HG03378 (cell line): Measurements from ENCODE around the gene IL32.
"Not testable (repeated sequence)": the region's sequence is repeated elsewhere in the genome, so short reads cannot be mapped to it uniquely, and the experiment has no call there.

Experiments used
- ATAC-seq: cut with Tn5 transposase; IDR thresholded peaks from one replicate; pipeline ENCODE4 v1.9.1; 2021; ENCODE audit warnings: mild to moderate bottlenecking, moderate library complexity; ENCODE audit not compliant: unreplicated experiment

IL32 gene

DNA sequence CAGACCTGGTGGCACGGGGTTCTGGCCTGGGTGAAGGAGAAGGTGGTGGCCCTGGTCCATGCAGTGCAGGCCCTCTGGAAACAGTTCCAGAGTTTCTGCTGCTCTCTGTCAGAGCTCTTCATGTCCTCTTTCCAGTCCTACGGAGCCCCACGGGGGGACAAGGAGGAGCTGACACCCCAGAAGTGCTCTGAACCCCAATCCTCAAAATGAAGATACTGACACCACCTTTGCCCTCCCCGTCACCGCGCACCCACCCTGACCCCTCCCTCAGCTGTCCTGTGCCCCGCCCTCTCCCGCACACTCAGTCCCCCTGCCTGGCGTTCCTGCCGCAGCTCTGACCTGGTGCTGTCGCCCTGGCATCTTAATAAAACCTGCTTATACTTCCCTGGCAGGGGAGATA lies 3.7 kb downstream of the IL32 start:
- not testable (repeated sequence) for ATAC-seq

DNA sequence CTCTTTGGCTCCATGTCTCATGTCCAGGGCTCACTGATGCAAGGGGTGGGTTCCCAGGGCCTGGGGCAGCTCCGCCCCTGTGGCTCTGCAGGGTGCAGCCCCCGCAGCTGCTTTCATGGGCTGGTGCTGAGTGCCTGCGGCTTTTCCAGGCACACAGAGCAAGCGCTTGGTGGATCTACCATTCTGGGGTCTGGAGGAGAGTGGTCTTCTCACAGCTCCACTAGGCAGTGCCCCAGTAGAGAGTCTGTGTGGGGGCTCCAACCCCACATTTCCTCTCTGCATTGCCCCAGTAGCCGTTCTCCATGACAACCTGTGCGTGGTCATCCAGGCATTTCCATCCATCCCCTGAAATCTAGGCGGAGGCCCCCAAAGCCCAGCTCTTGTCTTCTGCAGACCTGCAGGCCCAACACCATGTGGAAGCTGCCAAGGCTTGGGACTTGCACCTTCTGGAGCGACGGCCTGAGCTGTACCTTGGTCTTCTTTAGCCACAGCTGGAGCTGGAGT lies 5.2 kb downstream of the IL32 start:
- no peak for ATAC-seq

DNA sequence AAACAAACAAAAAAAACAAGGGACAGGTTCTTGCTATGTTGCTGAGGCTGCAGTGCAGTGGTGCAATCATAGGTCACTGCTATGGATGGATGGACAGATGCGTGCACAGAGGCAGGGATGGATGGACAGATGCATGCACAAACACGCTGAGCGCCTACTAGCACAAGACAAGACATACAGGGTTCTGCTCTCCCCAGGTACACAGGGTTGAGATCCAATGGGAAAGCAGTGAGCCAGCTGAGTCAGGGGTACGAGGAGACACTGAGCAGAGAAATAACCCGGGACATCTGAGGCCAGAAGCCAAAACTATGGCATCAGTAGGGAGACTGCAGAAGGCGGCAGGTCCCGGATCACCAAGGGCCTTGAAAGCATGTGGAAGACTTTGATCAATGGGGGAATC lies 6.2 kb downstream of the IL32 start:
- no peak for ATAC-seq

- ATAC-seq: not testable (repeated sequence)
These were observed 6.7 kb downstream of the IL32 start for GRCh38 chr16:3072148-3072547.

GRCh38 chr16:3072576-3073263 lies 7.3 kb downstream of the IL32 start:
- ATAC-seq: not testable (repeated sequence)

DNA sequence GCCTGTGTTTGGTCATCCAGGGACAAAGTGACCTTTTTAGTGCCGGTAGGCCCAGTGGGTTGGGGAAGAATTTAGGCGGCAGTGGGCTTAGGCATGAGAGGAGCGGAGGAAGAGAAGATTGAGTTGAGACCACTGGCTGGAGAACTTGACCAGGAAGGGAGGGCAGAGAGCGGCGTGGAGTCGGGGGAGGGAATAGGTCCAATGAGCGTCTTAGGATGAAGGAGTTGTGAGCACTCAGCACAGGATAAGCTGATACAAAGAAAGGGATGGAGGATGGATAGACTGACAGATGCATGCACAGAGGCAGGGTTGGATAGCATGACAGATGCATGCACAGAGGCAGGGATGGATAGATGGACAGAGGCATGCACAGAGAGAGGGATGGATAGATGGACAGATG lies 8.0 kb downstream of the IL32 start:
- no peak for ATAC-seq

DNA sequence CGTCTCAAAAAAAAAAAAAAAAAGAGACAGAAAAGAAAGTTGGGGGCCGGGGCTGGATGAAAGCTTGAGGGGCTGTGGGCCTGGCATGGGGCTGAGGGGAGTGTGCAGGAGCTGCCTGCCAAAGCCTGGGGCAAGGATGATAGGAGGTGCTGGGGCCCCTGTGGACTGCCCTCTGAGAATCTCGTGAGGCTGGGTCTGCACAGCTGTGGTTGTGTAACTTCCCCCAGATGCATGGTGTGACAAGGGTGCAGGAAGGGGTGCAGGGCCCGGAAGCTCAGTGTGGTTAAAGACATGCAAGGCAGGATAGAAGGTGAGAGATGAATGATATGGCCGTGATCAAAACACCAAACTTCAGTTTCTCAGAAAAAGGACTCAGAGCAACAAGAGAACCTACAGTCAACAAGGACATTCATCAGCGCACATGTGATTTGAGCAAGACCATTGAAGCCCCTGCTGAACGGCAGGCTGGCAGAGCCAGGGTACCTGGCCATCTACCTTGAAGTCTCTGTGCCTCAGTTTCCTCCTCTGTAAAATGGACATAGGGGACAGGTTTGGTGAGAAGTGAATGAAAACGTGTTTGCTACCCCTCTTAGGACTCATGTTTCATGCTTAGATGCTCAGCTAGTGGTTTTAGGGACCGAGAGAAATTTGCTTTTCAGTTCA lies 9.6 kb downstream of the IL32 start:
- ATAC-seq: peak; percentile 60

GRCh38 chr16:3075523-3075915 lies 10.1 kb downstream of the IL32 start:
- no peak for ATAC-seq

DNA sequence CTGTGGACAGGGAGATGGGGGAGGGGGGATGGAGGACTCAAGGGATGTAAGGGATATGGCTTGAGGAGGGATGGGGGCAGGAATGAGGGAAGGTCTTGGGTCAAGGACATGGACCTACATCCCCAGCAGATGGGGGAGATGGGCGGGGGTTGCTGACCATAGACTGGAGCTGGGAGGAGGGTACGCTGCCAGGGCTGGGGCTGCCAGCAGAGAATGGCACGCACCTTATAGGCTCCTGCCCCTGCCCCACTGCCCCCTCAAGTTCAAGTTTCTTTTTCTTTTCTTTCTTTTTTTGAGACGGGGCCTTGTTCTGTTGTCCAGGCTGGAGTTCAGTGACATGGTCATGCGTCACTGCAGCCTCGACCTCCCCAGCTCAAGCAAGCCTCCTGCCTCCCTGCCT lies 10.5 kb downstream of the IL32 start:
- not testable (repeated sequence) for ATAC-seq

DNA sequence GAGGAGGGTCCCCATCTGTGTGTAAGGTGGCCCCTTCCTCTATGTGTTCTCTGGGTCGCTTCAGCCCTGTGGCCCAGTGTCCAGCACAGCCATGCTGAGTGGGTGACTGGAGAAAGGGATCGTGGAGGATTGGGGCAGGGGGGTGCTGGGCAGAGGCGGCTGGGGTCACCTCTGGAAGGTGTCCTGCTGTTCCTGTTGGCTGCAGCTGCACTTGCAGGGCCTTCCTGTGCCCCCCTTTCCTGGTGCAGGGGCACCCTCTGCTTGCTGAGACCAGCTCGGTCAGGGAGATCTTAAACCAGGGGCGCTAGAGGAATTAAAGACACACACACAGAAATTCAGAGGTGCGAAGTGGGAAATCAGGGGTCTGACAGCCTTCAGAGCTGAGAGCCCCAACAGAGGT lies 11.1 kb downstream of the IL32 start:
- no peak for ATAC-seq

- ATAC-seq: no peak
These were observed 14.6 kb downstream of the IL32 start for GRCh38 chr16:3080024-3080423.

DNA sequence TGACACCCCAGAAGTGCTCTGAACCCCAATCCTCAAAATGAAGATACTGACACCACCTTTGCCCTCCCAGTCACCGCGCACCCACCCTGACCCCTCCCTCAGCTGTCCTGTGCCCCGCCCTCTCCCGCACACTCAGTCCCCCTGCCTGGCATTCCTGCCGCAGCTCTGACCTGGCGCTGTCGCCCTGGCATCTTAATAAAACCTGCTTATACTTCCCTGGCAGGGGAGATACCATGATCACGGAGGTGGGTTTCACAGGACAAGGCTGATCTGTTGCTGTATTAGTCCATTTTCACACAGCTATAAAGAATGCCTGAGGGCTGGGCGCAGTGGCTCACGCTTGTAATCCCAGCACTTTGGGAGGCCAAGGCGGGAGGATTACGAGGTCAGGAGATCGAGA lies 16.5 kb downstream of the IL32 start:
- not testable (repeated sequence) for ATAC-seq

DNA sequence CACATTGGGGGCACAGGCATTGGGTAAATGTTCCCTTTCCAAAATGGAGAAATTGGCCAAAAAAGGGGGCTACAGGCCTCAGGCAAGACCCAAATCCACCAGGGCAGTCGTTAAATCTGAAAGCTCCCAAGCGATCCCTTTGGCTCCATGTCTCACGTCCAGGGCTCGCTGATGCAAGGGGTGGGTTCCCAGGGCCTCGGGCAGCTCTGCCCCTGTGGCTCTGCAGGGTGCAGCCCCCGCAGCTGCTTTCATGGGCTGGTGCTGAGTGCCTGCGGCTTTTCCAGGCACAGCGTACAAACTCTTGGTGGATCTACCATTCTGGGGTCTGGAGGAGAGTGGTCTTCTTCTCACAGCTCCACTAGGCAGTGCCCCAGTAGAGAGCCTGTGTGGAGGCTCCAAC lies 18.0 kb downstream of the IL32 start:
- not testable (repeated sequence) for ATAC-seq

DNA sequence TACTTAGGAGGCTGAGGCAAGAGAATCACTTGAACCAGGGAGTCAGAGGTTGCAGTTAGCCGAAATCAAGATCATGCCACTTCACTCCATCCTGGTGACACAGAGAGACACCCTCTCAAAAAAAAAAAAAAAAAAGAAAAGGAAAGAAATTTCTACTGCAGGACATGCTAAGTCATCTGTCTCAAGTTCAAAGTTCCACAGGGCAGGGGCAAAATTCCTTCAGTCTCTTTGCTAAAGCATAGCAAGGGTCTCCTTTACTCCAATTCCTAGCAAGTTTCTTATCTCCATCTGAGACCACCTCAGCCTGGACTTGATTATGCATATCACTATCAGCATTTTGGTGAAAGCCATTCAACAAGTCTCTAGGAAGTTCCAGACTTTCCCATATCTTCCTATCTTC lies 19.1 kb downstream of the IL32 start:
- ATAC-seq: no peak

- ATAC-seq: no peak
These were observed 19.7 kb downstream of the IL32 start for GRCh38 chr16:3084969-3085670.

DNA sequence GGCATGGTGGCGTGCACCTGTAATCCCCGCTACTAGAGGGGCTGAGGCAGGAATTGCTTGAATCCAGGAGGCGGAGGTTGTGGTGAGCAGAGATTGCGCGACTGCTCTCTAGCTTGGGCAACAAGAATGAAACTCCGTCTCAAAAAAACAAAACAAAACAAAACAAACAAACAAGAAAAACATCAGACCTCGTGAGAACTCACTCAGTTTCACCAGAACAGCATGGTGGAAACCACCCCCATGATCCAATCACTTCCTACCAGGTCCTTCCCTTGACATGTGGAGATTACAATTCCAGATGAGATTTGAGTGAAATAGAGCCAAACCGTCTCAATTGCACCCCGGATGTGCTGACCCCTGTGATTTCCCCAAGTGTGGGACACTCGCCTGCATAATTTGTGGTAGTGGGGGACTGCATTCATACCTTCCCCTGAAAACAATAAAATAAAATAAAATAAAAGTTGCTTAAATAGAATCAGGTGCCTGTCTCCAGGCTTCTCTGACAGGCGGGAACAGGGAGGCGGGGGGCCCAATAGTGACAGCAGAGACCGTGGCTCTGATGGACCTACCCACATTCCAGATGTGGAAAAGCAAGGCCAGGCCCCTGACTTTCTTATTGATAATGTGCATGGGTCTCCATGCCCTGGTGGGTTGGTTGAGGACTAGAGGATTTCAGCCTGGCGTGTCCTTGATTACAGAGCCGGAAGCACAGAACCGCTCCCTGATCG lies 20.6 kb downstream of the IL32 start:
- no peak for ATAC-seq

- no peak for ATAC-seq
These were observed 21.3 kb downstream of the IL32 start for GRCh38 chr16:3086596-3087242.

DNA sequence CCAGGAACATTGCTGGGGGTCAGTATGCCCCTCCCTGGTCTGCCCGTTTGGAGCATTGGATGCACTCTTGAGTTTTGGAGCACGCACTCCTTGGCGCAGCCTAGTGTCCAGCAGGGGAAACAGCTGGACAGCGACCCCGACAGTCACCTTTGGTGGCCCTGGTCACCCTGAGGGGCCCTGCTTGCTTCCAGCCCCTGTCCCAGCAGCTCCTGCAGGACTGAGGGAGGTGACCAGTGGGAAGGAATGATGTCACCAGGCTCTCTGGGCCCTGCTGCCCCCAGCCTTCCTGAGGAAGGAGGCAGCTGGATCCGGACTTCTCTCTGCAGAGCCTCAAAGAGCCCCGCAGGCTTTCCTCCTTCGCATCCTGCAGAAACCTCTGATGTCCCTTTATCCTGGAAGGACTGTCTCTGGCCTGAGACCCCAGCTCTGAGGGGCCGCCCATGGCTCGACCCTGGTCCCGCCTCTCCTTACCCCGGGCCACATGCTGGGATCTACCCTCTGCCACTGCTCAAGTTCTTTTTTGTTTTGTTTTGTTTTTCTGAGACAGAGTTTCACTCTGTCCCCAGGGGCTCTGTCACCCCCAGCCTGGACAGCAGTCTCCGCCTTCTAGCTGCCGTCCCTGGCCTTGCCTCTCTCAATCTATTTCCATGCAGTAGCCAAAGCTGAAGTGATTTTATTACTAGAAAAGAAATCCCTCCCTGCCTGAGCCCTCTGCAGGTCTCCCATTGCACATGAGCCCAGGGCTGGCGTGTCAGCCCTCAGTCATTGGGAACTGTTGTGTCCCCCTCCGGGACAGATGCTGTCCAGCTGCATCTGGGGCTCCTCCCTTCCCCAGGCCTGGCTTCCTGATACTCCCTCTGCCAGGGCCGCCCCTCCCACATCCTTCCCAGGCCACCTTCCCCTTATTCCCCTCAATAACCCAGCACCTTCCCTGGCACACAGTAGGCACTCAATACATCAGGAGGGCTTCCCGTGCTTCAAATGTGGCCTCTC lies 22.1 kb downstream of the IL32 start:
- ATAC-seq: no peak

GRCh38 chr16:3088450-3088849 lies 23.0 kb downstream of the IL32 start:
- ATAC-seq: no peak
